HG03066 (cell line): Measurements from ENCODE around the gene UNC13D.
"Not testable (repeated sequence)": the region's sequence is repeated elsewhere in the genome, so short reads cannot be mapped to it uniquely, and the experiment has no call there.

Experiments
- ATAC-seq: cut with Tn5 transposase; IDR thresholded peaks from one replicate; pipeline ENCODE4 v1.9.1; 2021; ENCODE audit warnings: low read depth; ENCODE audit not compliant: unreplicated experiment

UNC13D gene

DNA sequence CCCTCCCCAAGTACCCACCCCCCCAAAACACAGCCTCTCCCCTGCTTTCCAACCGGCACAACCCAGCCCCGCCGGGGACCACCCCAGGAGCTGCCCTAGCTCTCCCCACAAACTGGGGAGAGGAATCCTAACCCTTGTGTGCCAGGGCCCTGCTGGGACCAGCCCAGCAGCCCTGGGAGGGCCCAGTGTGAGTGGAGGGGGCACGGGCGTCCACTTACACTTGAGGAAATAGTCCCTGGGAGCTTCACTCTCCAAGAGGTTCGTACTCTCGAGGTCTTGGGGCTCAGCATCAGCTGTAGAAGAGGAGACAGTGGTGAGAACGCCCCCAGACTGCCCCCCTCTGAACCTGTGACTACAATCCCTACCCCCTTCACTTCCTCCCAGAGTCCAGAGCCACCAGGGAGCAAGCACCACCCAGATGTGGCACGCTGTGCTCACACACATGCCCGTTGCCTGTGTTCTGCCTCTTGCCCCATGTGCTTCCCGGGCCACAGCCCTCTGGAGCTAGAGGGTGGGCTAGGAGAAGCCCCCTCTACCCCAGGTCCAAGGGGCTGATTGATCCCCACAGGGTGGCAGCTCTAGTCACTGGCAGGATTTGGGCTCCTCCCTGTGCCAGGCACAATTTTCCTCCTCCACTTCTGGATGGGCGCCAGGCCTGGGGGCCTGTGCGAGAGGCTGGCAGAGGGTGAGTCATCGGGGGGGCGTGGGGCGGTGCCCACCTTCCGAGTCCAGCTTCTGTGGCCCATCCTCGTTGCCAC is 31.2 kb upstream of the UNC13D start:
- no peak for ATAC-seq

DNA sequence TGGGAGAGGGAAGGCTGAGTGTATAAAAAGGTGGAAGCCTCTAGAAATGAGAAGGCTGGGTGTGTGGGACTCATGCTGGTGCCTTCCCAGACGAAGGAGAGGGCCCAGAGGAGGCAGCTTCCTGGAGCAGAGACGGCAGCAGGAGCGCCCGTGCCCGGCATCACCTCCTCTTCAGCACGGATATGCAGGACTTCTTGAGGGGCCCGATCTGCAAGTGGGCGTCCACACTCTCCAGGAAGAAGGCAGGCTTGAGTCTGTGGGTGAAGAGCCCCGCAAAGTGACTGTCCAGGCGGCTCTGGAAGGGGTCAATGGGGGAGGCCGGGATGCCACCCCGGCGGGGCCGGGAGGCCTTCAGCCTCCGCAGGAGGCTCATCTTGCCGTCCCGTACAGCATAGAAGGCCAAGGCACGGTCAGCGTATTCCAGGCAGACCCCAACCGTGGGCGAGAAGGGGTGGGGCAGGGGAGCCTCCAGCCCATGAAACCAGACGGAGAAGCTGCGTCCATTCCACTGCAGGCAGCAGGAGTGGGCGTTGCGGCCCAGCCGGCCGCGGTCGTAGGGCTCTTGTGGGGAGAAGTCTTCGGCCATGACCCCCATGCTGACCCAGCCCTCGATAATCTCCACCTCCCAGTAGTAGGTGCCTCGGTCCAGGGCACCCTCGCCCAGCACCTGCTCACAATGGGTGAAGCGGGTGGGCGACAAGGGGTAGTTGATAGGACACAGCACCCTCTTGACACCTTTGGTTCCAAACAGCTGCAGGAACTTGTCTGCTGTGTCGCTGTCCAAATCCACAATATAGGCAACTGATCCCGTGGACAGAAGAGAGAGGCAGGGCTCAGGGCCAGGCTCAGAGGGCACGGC is 30.3 kb upstream of the UNC13D start:
- ATAC-seq: no peak

DNA sequence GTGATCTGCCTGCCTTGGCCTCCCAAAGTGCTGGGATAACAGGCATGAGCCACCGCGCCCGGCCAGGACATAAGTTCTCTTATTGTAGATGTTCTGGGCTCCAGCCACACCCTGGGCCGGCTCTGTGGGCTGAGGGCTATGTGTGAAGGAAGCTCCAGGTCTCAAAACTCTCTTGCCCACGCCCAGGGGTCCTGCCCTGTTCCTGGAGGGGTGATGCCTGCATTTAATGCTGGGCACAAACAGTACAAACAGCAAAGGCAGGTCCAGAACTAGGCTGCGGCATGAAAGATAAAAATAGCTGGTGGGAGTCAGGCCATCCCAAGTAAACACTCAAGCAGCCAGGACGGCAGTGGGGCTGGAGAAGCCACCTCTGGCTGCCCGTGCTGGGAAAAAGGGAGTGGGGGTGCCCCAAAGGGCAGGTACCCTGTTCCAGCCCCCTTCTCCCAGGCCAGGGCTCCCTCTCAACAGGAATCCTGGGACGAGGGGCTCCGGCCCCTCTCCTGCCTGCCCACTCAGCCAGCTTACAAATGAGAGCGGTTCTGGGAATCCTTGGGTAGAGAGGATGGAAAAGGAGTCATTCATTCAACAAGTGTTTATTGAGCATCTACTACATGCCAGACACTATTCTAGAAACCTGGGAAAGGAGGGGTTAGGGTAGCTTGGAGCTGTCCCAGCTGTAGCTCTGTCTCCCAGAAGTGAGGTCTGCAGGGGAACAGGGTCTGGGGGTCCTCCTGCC is 29.6 kb upstream of the UNC13D start:
- no peak for ATAC-seq

DNA sequence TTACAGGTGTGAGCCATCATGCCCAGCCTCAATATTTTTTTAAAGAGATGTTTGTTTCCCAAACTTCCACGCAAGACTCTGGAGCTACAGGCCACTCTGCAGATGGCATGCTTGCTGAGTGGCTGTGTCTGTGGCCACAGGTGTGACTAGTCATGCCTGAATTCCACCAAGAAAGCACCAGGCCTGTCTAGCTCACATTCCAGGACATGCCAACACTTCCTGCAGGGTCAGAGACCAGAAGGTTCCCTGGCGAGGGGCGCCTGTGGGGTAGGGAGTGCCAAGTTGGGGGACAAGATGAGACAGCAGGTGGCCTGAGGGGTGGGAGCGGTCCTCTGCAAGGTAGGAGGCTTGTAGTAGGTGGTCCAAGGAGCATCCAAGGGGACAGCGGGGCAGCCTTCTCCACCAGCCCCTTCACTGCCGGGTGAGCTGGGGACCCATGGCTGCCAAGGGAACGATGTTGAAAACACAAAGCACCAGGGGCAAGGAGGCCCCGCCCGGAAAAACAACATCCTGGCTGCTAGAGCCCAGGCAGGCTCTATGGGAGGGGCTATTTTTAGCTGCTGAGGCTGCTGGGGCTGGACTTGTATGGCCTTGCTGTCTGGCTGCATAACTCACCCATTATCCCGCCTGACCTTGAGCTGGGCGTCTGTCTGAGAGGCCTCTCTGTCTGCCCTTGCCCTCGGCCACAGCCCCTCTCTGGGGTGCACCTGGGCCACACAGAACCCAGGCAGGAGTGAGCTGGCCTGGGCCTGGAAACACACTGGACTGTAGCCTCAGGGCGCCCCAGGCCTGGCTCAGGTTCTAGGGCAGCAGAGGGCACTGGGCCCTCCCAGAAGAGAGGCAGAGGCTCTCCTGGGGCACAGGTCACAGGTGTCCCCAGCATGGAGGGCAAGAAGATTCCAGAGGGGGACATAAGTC is 28.5 kb upstream of the UNC13D start:
- ATAC-seq: no peak

DNA sequence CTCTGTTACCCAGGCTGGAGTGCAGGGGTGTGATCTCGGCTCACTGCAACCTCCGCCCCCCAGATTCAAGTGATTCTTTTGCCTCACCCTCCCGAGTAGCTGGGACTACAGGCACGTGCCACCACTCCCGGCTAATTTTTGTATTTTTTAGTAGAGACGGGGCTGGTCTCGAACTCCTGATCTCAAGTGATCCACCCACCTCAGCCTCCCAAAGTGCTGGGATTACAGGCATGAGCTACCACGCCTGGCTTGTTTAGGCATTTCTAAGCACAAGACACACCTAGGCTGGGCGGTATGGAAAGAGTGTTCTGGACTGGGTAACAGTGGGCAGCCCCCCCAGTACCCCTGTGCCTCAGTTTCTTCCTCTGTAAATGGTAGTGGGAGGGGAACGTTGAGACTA is 26.0 kb upstream of the UNC13D start:
- not testable (repeated sequence) for ATAC-seq

DNA sequence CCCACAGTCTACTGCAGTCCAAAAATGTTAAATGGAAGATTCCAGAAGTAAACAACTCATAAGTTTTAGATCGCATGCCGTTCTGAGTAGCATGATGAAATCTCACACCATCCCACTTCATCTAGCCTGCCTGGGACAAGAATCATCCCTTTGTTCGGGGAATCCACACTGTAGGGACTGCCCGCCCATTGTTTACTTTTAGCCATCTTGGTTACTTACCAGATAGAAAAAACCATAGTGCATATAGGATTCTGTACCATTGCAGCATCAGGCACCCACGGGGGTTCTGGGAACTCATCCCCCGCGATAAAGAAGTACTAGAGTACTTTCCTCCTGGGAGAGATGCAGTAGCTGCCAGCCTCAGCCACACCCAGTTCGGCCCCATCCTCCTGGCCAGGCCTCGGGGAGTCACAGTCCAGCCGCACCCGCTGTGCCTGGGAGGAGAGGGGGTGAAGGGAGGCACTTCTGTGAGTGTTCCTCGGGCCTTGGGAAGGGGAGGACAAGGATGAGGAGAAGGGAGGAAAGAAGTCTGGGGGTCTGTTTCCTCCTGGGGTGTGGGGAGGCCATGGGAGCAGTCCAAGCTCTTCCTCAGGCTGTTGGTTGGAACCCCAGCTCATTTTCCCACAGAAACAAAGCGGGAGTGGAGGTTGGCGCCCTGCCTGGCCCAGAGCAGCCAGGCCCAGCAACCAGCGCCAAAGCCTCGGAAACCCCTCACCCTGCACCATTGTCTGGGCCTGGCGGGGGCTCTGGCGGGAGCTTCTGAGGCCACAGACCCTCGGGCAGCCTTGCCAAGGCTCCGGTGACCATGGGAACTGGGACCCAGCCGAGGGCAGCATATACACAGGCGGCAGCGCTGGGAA is 25.3 kb upstream of the UNC13D start:
- ATAC-seq: no peak

DNA sequence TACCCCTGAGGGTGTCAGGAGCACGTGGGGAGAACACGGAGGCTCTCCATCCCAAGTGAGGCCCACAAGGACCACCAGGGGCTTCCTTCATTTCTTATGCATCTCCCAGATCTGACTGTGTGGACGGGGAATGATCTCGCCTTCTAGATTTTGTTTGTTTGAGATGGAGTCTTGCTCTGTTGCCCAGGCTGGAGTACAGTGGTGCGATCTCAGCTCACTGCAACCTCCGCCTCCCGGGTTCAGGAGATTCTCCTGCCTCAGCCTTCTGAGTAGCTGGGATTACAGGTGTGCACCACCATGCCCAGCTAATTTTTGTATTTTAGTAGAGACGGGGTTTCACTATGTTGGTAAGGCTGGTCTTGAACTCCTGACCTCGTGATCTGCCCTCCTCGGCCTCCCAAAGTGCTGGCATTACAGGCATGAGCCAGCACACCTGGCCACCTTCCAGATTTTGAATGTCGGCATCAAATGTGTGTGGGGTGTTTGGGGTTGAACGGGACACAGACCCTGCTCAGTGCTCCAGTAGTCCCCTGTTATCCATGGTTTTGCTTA is 24.6 kb upstream of the UNC13D start:
- ATAC-seq: not testable (repeated sequence)

DNA sequence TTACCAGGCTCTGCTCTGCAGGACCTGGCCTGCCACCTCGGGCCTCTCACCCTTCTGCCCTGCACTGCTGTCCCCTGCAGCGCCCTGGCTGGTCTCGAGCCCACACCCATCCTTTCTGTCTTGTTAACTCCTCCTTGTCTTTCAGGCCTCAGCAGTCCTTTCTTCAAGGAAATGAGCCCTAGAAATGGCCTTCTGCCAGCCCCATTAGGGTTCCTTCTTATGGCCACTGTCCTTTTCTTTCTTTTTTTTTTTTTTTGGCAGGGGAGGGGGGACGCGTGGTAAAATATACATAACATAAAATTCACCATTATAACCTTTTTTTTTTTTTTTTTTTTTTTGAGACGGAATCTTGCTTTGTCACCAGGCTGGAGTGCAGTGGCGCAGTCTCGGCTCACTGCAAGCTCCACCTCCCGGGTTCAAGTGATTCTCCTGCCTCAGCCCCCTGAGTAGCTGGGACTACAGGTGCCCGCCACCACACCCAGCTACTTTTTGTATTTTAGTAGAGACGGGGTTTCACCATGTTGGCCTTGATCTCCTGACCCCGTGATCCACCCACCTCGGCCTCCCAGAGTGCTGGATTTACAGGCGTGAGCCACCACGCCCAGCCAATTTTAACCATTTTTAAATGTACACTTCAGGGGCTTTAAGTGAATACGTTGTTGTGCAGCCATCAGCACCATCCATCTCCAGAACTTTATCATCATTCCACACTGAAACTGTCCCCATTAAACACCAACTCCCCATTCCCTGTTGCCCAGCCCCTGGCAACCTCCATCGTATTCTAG is 21.4 kb upstream of the UNC13D start:
- not testable (repeated sequence) for ATAC-seq

DNA sequence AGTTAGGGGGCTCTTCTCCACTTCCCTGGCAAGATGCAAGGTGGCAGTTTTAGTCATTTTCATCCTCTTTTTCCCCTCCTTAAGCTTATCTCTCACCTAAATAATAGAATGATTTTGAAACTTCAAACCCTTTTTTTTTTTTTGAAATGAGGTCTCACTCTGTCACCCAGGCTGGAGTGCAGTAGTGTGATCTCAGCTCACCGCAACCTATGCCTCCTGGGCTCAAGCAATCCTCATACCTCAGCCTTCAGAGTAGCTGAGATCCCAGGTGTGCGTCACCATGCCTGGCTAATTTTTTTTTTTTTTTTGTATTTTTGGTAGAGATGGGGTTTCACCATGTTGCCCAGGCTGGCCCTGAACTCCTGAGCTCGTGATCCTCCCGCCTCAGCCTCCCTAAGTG is 20.7 kb upstream of the UNC13D start:
- peak; percentile 11 for ATAC-seq

DNA sequence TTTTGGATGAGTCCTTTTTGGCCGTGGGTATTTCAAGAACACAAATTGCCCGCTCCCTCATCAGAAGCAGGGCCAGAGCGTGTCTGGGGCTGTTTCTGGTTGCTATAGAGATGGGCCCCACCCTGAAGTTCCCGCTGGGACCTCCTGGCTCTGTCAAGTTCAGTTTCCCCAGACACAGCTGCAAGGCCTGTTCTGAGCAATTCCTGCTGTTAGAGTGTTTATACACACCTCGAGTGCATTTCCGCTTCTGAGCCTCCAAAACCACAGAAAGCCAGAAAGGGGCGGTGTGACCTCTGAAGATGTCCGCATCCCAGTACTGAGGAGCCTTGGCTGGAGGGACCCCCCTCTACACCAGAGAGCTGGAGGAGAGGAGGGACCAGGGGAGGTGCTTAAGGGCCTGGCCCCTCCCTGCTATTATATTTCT is 20.3 kb upstream of the UNC13D start:
- ATAC-seq: peak; percentile 83

DNA sequence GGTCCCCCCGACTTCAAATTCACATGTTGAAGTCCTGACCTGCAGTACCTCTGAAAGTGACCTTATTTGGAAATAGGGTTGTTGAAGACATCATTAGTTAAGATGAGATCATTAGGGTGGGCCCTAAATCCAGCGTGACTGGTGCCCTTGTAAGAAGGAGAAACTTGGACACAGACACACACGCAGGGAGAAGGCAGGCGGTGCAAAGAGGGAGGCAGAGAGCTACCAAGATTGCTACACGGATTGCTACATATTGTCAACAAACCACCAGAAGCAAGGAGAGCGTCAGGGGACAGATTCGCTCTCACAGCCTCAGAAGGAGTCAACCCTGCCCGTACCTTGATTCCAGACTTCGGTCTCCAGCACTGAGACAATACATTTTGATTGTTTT is 17.7 kb upstream of the UNC13D start:
- ATAC-seq: no peak

DNA sequence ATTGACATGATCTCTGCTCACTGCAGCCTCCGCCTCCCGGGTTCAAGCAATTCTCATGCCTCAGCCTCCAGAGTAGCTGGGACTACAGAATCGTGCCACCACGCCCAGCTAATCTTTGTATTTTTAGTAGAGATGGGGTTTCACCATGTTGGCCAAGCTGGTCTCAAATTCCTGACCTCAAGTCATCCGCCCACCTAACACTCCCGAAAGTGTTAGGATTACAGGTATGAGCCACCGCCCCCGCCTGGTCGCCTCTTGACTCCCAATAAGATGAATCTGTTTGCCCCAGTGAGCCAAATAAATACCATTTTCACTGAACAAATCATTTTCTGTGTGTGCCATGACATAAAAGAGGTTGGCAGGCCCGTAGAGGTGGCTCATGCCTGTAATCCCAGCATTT is 15.2 kb upstream of the UNC13D start:
- ATAC-seq: not testable (repeated sequence)

DNA sequence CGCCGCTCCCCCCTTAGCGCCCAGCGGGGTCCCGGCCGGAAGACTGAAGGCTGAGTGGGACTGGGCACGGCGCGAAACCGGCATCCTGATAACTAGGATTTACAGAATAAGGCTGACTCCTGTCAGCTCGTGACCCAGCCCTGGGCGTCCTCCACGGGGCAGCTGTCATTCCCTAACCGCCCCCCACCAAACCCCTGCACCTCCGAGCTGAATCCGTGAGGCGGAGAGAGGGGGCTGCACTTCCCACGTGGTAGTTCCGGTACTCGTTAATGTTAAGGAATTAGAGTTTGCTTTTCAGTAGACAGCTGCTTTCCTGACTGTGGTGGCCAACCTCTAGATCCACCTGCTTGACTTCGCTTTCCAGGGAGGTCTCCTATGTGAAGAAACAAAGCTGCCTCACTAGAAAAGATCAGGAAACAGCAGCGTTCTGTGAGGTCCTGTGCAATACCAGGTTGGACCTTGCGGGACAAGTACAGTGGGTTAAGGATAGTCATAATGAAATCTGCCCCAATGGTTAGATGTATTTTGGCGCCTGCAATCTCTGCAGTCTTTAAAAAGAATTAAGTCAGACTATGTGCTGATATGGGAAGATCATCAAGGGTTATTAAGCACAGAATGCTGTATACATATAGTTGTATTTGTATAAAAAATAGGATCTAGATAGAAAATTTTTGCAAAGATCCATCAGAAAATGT is 12.0 kb upstream of the UNC13D start:
- ATAC-seq: no peak

DNA sequence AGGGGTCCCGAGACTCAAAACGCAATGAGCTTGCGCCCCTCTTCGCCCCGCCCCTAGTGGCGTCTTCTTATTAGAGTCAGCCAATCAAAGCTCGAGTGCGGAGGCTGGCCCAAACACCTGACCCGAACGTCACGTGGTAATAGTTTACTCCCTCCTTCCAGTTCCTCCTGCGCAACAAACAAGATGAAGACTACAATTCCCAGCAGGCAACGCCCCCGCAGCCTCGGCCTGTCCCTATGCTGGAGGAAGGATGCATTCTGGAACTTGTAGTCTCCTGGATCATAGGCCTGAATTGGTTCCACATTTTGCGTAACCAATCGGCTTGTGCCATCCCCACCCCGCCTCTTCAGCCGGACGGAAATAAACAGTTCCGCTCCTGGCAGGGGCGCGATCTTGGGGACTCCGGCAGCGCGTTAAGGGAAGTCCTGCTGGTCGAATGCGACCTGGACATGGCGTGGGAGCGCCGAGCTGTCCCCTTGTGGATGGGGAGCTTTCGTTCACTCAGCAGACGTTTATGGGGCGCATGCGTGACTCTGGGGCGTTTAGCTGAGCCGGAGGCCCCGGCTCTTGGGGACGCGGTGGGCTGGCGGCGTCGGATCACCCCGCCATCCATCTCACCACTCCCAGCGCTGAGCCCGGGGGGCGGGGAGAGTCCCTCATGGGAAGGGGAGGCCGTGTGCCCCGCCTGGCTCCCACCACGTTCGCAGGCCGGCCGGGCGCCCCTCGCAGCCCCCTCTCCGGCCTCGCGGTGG is 11.3 kb upstream of the UNC13D start, which contains the start of gene WBP2:
Gene WBP2 (minus strand): TSS at position 26 of the 752 bp plus-strand sequence. CDS start 38 bp downstream, outside the sequence.
- ATAC-seq: peak; percentile 78

DNA sequence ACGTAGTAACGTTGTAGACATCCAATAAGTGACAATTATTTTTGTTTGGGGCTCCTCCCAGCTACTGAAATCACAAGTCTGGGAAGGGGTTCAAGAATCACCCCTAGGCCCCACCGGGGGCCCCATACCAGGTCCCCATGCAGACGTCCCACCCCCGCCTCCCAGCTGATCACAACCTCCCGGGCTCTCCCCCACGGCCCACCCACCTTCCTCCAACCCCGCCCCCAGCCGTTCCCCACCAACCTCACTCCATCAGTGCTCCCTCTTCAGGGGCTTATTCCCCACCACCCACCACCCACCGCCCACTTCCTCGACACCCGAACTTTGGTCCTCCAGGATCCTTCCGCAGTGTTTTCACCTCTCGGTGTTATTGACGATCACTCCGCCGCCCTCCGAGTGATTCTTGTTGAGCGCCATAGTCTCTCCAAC is 10.7 kb upstream of the UNC13D start:
- no peak for ATAC-seq

DNA sequence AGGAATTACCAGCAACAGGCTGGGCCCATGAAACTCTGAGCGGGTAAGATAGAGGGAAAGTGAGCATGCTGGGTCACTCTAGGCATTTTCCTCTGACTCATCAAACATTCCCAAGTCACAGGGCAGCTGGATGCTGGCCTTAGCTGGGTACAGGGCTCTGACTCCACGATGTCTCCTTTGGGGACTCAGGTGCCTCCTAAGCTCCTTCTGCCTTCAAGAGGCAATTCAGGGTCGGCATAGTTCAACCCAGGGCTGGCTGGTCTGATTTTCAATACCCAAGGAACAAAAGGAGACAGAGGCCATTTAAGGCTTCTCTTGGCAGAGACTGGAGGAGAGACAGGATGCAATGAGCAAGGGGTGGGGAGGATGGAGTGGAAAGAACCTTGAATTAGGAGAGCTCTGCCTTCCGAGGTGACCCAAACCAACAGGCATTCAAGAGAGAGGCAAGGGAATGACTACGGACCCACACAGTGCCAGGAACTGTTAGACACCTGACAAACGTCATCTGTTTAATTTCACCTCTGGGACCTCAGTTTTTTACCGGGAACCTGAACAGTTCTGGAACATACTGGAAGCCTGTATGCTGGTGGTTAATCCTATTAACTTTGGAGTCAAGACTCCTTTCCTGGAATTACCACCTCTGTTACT is 10.0 kb upstream of the UNC13D start:
- no peak for ATAC-seq
